ENCODE measurements around the gene ARMC3.

The ARMC3 gene

GRCh38 chr10:22942437-22942836, 14.6 kb downstream of the ARMC3 start:
- H3K4me2 ChIP-seq (ENCODE audit: low read length): no peak overlapping the region
- H3K9me3 ChIP-seq (ENCODE audit: control insufficient read depth, insufficient read depth, low read length): no peaks in the 10 kb centered on the region
- H3F3A ChIP-seq (ENCODE audit: control insufficient read depth, insufficient read depth): no peaks in the 10 kb centered on the region
- no peaks in the 10 kb centered on the region for H3K4me1 ChIP-seq (ENCODE audit: control insufficient read depth, low read length)
- H3K27ac ChIP-seq (ENCODE audit: low read depth, low read length): no peak overlapping the region
- H3K9me2 ChIP-seq (replicated peaks; ENCODE audit: control insufficient read depth, low read length): no peaks in the 10 kb centered on the region
- no peak for TF ChIP-seq CTCF (IDR thresholded peaks at IDR 0.05; ENCODE audit: low read depth, low read length, poor library complexity, severe bottlenecking)
- TF ChIP-seq EZH2phosphoT487 (IDR thresholded peaks at IDR 0.05; ENCODE audit: borderline replicate concordance, low read length): no peak
- no peaks in the 10 kb centered on the region for H3K27me3 ChIP-seq (ENCODE audit: control insufficient read depth, low read length)
- H3K79me2 ChIP-seq (ENCODE audit: control insufficient read depth, low read length): no peaks in the 10 kb centered on the region
- no peak overlapping the region for H3K4me3 ChIP-seq (ENCODE audit: low read length)
- H4K20me1 ChIP-seq (ENCODE audit: control insufficient read depth, insufficient read depth, low read depth, low read length): no peaks in the 10 kb centered on the region
- H3K36me3 ChIP-seq (ENCODE audit: control insufficient read depth, low read length): no peaks in the 10 kb centered on the region

- H3K4me1 ChIP-seq (ENCODE audit: control insufficient read depth, low read length): no peaks in the 10 kb centered on the region
- no peaks in the 10 kb centered on the region for H3F3A ChIP-seq (ENCODE audit: control insufficient read depth, insufficient read depth)
- no peaks in the 10 kb centered on the region for H3K9me2 ChIP-seq (replicated peaks; ENCODE audit: control insufficient read depth, low read length)
- H3K27ac ChIP-seq (ENCODE audit: low read depth, low read length): no peak overlapping the region
- no peaks in the 10 kb centered on the region for H3K79me2 ChIP-seq (ENCODE audit: control insufficient read depth, low read length)
- no peaks in the 10 kb centered on the region for H3K27me3 ChIP-seq (ENCODE audit: control insufficient read depth, low read length)
- TF ChIP-seq CTCF (IDR thresholded peaks at IDR 0.05; ENCODE audit: low read depth, low read length, poor library complexity, severe bottlenecking) (no peak), EZH2phosphoT487 (IDR thresholded peaks at IDR 0.05; ENCODE audit: borderline replicate concordance, low read length) (no peak)
- H3K4me3 ChIP-seq (ENCODE audit: low read length): no peak overlapping the region
- no peak overlapping the region for H3K4me2 ChIP-seq (ENCODE audit: low read length)
- H3K36me3 ChIP-seq (ENCODE audit: control insufficient read depth, low read length): no peaks in the 10 kb centered on the region
- no peaks in the 10 kb centered on the region for H4K20me1 ChIP-seq (ENCODE audit: control insufficient read depth, insufficient read depth, low read depth, low read length)
- H3K9me3 ChIP-seq (ENCODE audit: control insufficient read depth, insufficient read depth, low read length): no peaks in the 10 kb centered on the region
Measured at GRCh38 chr10:22945934-22946673, 18.3 kb downstream of the ARMC3 start.

- H3K79me2 ChIP-seq (ENCODE audit: control insufficient read depth, low read length): no peaks in the 10 kb centered on the region
- no peaks in the 10 kb centered on the region for H3K36me3 ChIP-seq (ENCODE audit: control insufficient read depth, low read length)
- no peak for TF ChIP-seq EZH2phosphoT487 (IDR thresholded peaks at IDR 0.05; ENCODE audit: borderline replicate concordance, low read length)
- TF ChIP-seq CTCF (IDR thresholded peaks at IDR 0.05; ENCODE audit: low read depth, low read length, poor library complexity, severe bottlenecking): no peak
Measured at GRCh38 chr10:22954970-22955369, 27.1 kb downstream of the ARMC3 start.

More at GRCh38 chr10:22954970-22955369, 27.1 kb downstream of the ARMC3 start:
- Histone ChIP-seq H3F3A (ENCODE audit: control insufficient read depth, insufficient read depth) (no peaks in the 10 kb centered on the region), H3K9me2 (replicated peaks; ENCODE audit: control insufficient read depth, low read length) (no peaks in the 10 kb centered on the region), H4K20me1 (ENCODE audit: control insufficient read depth, insufficient read depth, low read depth, low read length) (no peaks in the 10 kb centered on the region), H3K4me1 (ENCODE audit: control insufficient read depth, low read length) (no peaks in the 10 kb centered on the region), H3K27ac (ENCODE audit: low read depth, low read length) (no peak overlapping the region), H3K4me2 (ENCODE audit: low read length) (no peak overlapping the region), H3K9me3 (ENCODE audit: control insufficient read depth, insufficient read depth, low read length) (no peaks in the 10 kb centered on the region), H3K27me3 (ENCODE audit: control insufficient read depth, low read length) (peaks cover 5% of the 10 kb centered on the region; the same call in 1 of the 2 replicates), H3K4me3 (ENCODE audit: low read length) (no peak overlapping the region)

All from DOHH2 (cell line).